GM21576 (cell line): ENCODE results near the gene MYO9B.
A peak's percentile ranks its signal among the peaks of the same experiment; 100 is the strongest.

Source experiments
- ATAC-seq: cut with Tn5 transposase; IDR thresholded peaks from one replicate; pipeline ENCODE4 v1.9.1; 2021; ENCODE audit warnings: mild to moderate bottlenecking, moderate library complexity; ENCODE audit not compliant: unreplicated experiment

The MYO9B gene

GRCh38 chr19:17058236-17058635 lies 17.3 kb upstream of the MYO9B start:
- no peak for ATAC-seq

- no peak for ATAC-seq
Observed at GRCh38 chr19:17060802-17061201, 14.8 kb upstream of the MYO9B start.

GRCh38 chr19:17061205-17061604 lies 14.4 kb upstream of the MYO9B start:
- ATAC-seq, result no peak

GRCh38 chr19:17061691-17062090 lies 13.9 kb upstream of the MYO9B start:
- no peak for ATAC-seq

- ATAC-seq, result no peak
Observed at GRCh38 chr19:17063428-17063827, 12.1 kb upstream of the MYO9B start.

- ATAC-seq, result no peak
Observed at GRCh38 chr19:17069193-17069592, 6.4 kb upstream of the MYO9B start.

- no peak for ATAC-seq
Observed at GRCh38 chr19:17070421-17070820, 5.2 kb upstream of the MYO9B start.

- no peak for ATAC-seq
Observed at GRCh38 chr19:17070912-17071311, 4.7 kb upstream of the MYO9B start.

GRCh38 chr19:17073869-17074633 lies 1.5 kb upstream of the MYO9B start:
- ATAC-seq, result no peak

- peak; percentile 2 for ATAC-seq
Observed at GRCh38 chr19:17074634-17075034, 943 bp upstream of the MYO9B start.

GRCh38 chr19:17075864-17076542 lies 426 bp downstream of the MYO9B start:
- no peak for ATAC-seq

GRCh38 chr19:17076543-17076991 lies 990 bp downstream of the MYO9B start:
- ATAC-seq, result no peak

- no peak for ATAC-seq
Observed at GRCh38 chr19:17077447-17078028, 2.0 kb downstream of the MYO9B start.

- ATAC-seq, result no peak
Observed at GRCh38 chr19:17078036-17078919, 2.7 kb downstream of the MYO9B start.

- no peak for ATAC-seq
Observed at GRCh38 chr19:17078920-17079709, 3.5 kb downstream of the MYO9B start.

GRCh38 chr19:17079710-17080439 lies 4.3 kb downstream of the MYO9B start:
- ATAC-seq, result peak; percentile 30

- no peak for ATAC-seq
Observed at GRCh38 chr19:17080440-17080801, 4.8 kb downstream of the MYO9B start.

GRCh38 chr19:17081672-17082630 lies 6.4 kb downstream of the MYO9B start:
- no peak for ATAC-seq
